Neural progenitor cell (in vitro differentiated cells): ENCODE results near the gene DCC. TPM values are rescaled to one million over a fixed set of nuclear protein-coding genes. Genes with fewer than 3 reads are reported as not detected.

ENCODE experiments used
- DNase-seq: peaks from one replicate; pipeline ENCODE4 v3.0.0-alpha.2; 2016; ENCODE audit warnings: low spot score
- H2AFZ ChIP-seq: fragments of 200-600 bp; sonication (generic); replicated peaks from 2 replicates; pipeline ENCODE4 v1.6.1; 2016; ENCODE audit warnings: antibody characterized with exemption
- H3F3A ChIP-seq: fragments of 200-600 bp; sonication (generic); 2 replicates; pipeline ENCODE4 v1.6.1; 2016; ENCODE audit warnings: antibody characterized with exemption, low read depth
- H3K27ac ChIP-seq: fragments of 200-600 bp; sonication (generic); 2 replicates; pipeline ENCODE4 v1.5.1; 2016; ENCODE audit warnings: mild to moderate bottlenecking
- H3K27me3 ChIP-seq: fragments of 200-600 bp; sonication (generic); 2 replicates; pipeline ENCODE4 v1.6.1; 2016; ENCODE audit warnings: mild to moderate bottlenecking, moderate library complexity
- H3K36me3 ChIP-seq: fragments of 200-600 bp; sonication (generic); 2 replicates; pipeline ENCODE4 v1.5.1; 2016
- H3K4me1 ChIP-seq: fragments of 200-600 bp; sonication (generic); 2 replicates; pipeline ENCODE4 v1.6.1; 2016; ENCODE audit warnings: mixed run types
- H3K4me2 ChIP-seq: fragments of 200-600 bp; sonication (generic); 2 replicates; pipeline ENCODE4 v1.6.1; 2016
- H3K4me3 ChIP-seq: fragments of 200-600 bp; sonication (generic); 2 replicates; pipeline ENCODE4 v1.5.1; 2016
- H3K79me2 ChIP-seq: fragments of 200-600 bp; sonication (generic); 2 replicates; pipeline ENCODE4 v1.6.1; 2016; ENCODE audit warnings: low read depth
- H3K9ac ChIP-seq: fragments of 200-600 bp; sonication (generic); 2 replicates; pipeline ENCODE4 v1.6.1; 2016
- H3K9me3 ChIP-seq: fragments of 200-600 bp; sonication (generic); 2 replicates; pipeline ENCODE4 v1.5.1; 2016; ENCODE audit warnings: low read depth
- H4K20me1 ChIP-seq: fragments of 200-600 bp; sonication (generic); 2 replicates; pipeline ENCODE4 v1.6.1; 2016; ENCODE audit warnings: low read depth
- H3K27ac Mint-ChIP-seq: 3 replicates; pipeline ENCODE4 v1.8.0; 2021; ENCODE audit warnings: mixed read lengths
- H3K27me3 Mint-ChIP-seq: 2 replicates; pipeline ENCODE4 v1.8.0; 2022; ENCODE audit warnings: low read depth, mild to moderate bottlenecking, inconsistent platforms, moderate library complexity, mixed read lengths; ENCODE audit not compliant: insufficient read depth
- H3K36me3 Mint-ChIP-seq: 3 replicates; pipeline ENCODE4 v1.8.0; 2021; ENCODE audit warnings: mixed read lengths
- H3K4me1 Mint-ChIP-seq: 3 replicates; pipeline ENCODE4 v1.8.0; 2021; ENCODE audit warnings: mixed read lengths
- H3K4me3 Mint-ChIP-seq: 3 replicates; pipeline ENCODE4 v1.8.0; 2021; ENCODE audit warnings: mild to moderate bottlenecking, moderate library complexity, mixed read lengths
- H3K9me3 Mint-ChIP-seq: 3 replicates; pipeline ENCODE4 v1.8.0; 2020; ENCODE audit warnings: mixed read lengths
- EZH2 ChIP-seq: fragments of 200-600 bp; sonication (generic); IDR thresholded peaks from 2 replicates; pipeline ENCODE4 v1.6.1; 2017; ENCODE audit warnings: antibody characterized with exemption, mild to moderate bottlenecking, moderate library complexity
- EZH2phosphoT487 ChIP-seq: fragments of 200-600 bp; sonication (generic); IDR thresholded peaks from 2 replicates; pipeline ENCODE4 v1.6.1; 2017; ENCODE audit warnings: antibody characterized with exemption
- total RNA-seq: library from RNA; depleted of rRNA; stranded (reverse); fragments of >200 nt; gene quantifications from 2 replicates; pipeline ENCODE4 v1.2.3, GENCODE V29; 2015; ENCODE audit warnings: low replicate concordance
- TF ChIP-seq, protein P1 (sequence below): fragments of 200-600 bp; sonication (generic); IDR thresholded peaks from 2 replicates; pipeline ENCODE4 v1.5.1; 2017; ENCODE audit warnings: antibody characterized with exemption, mild to moderate bottlenecking

DCC gene
- total RNA-seq, 1 donor from 2014 or later = 0.41 TPM

DNA sequence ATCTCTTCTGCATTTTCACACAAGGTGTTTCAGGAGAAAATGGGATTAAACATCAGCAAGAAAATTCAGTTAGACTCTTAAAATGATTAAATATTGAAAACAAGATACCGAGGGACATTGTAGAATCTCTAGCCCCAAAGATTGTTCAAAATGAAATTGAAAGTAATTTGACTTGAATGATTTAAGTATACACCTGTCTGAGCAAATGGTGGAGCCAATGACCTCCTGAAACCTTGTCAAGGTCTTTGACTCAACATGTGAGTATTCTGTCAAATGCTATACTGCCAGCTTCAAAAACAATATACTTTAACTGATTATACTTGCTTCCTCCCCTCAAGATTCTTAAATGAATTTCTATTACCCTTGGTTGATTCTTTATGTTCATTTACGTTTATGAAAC lies 411.0 kb downstream of the DCC start:
- Mint-ChIP-seq H3K36me3 (no peaks in the 10 kb centered on the region), H3K27ac (no peak overlapping the region), H3K4me3 (no peak overlapping the region), H3K27me3 (no peaks in the 10 kb centered on the region), H3K4me1 (no peaks in the 10 kb centered on the region), H3K9me3 (no peaks in the 10 kb centered on the region)
- H2AFZ ChIP-seq = no peak overlapping the region
- H3K9ac ChIP-seq = no peak overlapping the region
- no peak for DNase-seq
- no peak overlapping the region for H3K4me3 ChIP-seq
- H3K36me3 ChIP-seq = no peaks in the 10 kb centered on the region
- no peak overlapping the region for H3K4me2 ChIP-seq
- TF ChIP-seq, protein P1, sequence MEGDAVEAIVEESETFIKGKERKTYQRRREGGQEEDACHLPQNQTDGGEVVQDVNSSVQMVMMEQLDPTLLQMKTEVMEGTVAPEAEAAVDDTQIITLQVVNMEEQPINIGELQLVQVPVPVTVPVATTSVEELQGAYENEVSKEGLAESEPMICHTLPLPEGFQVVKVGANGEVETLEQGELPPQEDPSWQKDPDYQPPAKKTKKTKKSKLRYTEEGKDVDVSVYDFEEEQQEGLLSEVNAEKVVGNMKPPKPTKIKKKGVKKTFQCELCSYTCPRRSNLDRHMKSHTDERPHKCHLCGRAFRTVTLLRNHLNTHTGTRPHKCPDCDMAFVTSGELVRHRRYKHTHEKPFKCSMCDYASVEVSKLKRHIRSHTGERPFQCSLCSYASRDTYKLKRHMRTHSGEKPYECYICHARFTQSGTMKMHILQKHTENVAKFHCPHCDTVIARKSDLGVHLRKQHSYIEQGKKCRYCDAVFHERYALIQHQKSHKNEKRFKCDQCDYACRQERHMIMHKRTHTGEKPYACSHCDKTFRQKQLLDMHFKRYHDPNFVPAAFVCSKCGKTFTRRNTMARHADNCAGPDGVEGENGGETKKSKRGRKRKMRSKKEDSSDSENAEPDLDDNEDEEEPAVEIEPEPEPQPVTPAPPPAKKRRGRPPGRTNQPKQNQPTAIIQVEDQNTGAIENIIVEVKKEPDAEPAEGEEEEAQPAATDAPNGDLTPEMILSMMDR = no peak
- TF ChIP-seq EZH2phosphoT487 (no peak), EZH2 (no peak)
- no peaks in the 10 kb centered on the region for H3F3A ChIP-seq
- no peaks in the 10 kb centered on the region for H3K4me1 ChIP-seq
- H4K20me1 ChIP-seq = no peaks in the 10 kb centered on the region
- H3K9me3 ChIP-seq = no peaks in the 10 kb centered on the region
- no peak overlapping the region for H3K27ac ChIP-seq
- H3K27me3 ChIP-seq = no peaks in the 10 kb centered on the region
- H3K79me2 ChIP-seq = no peaks in the 10 kb centered on the region

DNA sequence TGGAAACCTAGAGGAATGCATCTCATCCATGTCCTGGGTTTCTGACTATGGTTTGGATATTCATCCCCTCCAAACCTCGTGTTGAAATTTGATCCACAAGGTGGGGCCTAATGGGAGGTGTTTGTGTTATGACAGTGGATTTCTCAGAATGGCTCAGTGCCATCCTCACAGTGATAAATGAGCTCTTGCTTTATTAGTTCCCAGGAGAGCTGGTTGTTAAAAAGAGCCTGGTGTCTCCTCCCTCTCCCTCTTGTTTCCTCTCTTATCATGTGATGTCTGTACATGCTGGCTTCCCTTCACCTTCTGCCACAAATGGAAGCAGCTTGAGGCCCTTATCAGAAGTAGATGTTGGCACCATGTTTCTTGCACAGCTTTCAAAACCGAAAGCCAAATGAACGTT lies 424.3 kb downstream of the DCC start:
- H3K36me3 Mint-ChIP-seq = peaks cover 5% of the 10 kb centered on the region
- peaks cover 6% of the 10 kb centered on the region for H3K4me1 Mint-ChIP-seq
- peaks cover 2% of the 10 kb centered on the region for H3K27me3 Mint-ChIP-seq
- no peaks in the 10 kb centered on the region for H3K36me3 ChIP-seq
- no peak overlapping the region for H3K4me2 ChIP-seq
- H4K20me1 ChIP-seq = no peaks in the 10 kb centered on the region
- no peaks in the 10 kb centered on the region for H3F3A ChIP-seq
- no peaks in the 10 kb centered on the region for H3K27me3 ChIP-seq
- no peak overlapping the region for H3K9ac ChIP-seq
- H2AFZ ChIP-seq = no peak overlapping the region
- TF ChIP-seq, protein P1 = no peak
- TF ChIP-seq EZH2phosphoT487 (no peak), EZH2 (no peak)
- H3K9me3 ChIP-seq = no peaks in the 10 kb centered on the region
- no peak overlapping the region for H3K27ac Mint-ChIP-seq
- H3K4me3 Mint-ChIP-seq = no peak overlapping the region
- H3K4me1 ChIP-seq = peaks cover 5% of the 10 kb centered on the region
- no peak for DNase-seq
- no peaks in the 10 kb centered on the region for H3K79me2 ChIP-seq
- no peak overlapping the region for H3K27ac ChIP-seq
- no peak overlapping the region for H3K4me3 ChIP-seq
- no peaks in the 10 kb centered on the region for H3K9me3 Mint-ChIP-seq

DNA sequence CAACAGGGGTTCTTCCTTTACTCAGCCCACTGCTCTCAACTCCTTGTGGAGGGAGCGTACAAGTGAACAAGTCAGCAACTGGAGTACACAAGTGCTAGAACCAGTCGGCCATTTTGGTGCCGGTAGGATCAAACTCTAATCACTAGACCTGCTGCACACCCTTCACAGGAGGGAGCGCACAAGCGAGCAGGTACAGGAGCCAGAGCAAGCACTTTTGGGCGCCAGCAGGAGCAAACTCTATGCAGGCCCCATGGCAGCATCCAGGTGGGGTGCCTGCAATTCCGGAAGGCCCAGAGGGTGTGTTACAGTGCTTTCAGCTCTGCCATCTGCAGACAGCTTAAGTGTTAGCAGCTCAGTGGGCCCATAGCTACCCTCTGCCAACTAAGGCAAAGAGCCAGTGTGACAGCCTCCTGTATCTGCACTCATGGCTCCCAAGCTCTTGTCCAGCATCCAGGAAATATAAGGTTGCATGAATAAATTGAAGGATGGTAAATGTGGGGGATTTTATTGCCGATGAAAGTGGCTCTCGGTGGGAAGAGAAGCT lies 426.1 kb downstream of the DCC start:
- H3K36me3 Mint-ChIP-seq = peaks cover 3% of the 10 kb centered on the region
- no peak overlapping the region for H2AFZ ChIP-seq

More for the DNA sequence above, 426.1 kb downstream of the DCC start:
- Mint-ChIP-seq H3K4me3 (no peak overlapping the region), H3K27me3 (no peaks in the 10 kb centered on the region), H3K27ac (no peak overlapping the region), H3K9me3 (no peaks in the 10 kb centered on the region), H3K4me1 (peaks cover 11% of the 10 kb centered on the region)
- Histone ChIP-seq H3K9me3 (no peaks in the 10 kb centered on the region), H3K9ac (no peak overlapping the region), H3K27me3 (no peaks in the 10 kb centered on the region), H3K4me1 (peaks cover 5% of the 10 kb centered on the region), H3K27ac (no peak overlapping the region), H3K79me2 (no peaks in the 10 kb centered on the region), H3K36me3 (no peaks in the 10 kb centered on the region), H3K4me2 (no peak overlapping the region), H3F3A (no peaks in the 10 kb centered on the region), H3K4me3 (no peak overlapping the region), H4K20me1 (no peaks in the 10 kb centered on the region)
- TF ChIP-seq EZH2 = no peak
- TF ChIP-seq EZH2phosphoT487 = no peak
- TF ChIP-seq, protein P1 = no peak
- DNase-seq = no peak
